Smooth muscle cell (in vitro differentiated cells): ENCODE measurements around the gene PSME2. TPM values are rescaled to one million over a fixed set of nuclear protein-coding genes. Genes with fewer than 3 reads are reported as not detected.

ENCODE experiments used
- DNase-seq: peaks from one replicate; lab custom pipeline; 2025; ENCODE audit not compliant: unreplicated experiment; lab: John Stamatoyannopoulos, UW
- H2AFZ ChIP-seq: fragments of 200-600 bp; sonication (generic); 2 replicates; pipeline ENCODE4 v1.6.0; 2016; ENCODE audit warnings: antibody characterized with exemption, low read depth, mild to moderate bottlenecking
- H3F3A ChIP-seq: fragments of 200-600 bp; sonication (generic); 2 replicates; pipeline ENCODE4 v1.6.0; 2017; ENCODE audit warnings: antibody characterized with exemption, low read depth
- H3K27ac ChIP-seq: fragments of 200-600 bp; sonication (generic); 2 replicates; pipeline ENCODE4 v1.5.1; 2016; ENCODE audit warnings: low read depth, mild to moderate bottlenecking
- H3K27me3 ChIP-seq: fragments of 200-600 bp; sonication (generic); 2 replicates; pipeline ENCODE4 v1.6.1; 2016; ENCODE audit warnings: low read depth, mild to moderate bottlenecking
- H3K36me3 ChIP-seq: fragments of 200-600 bp; sonication (generic); 2 replicates; pipeline ENCODE4 v1.5.1; 2016; ENCODE audit warnings: low read depth
- H3K4me1 ChIP-seq: fragments of 200-600 bp; sonication (generic); 2 replicates; pipeline ENCODE4 v1.5.1; 2016; ENCODE audit warnings: low read depth
- H3K4me2 ChIP-seq: fragments of 200-600 bp; sonication (generic); 2 replicates; pipeline ENCODE4 v1.6.0; 2016; ENCODE audit warnings: mild to moderate bottlenecking
- H3K4me3 ChIP-seq: fragments of 200-600 bp; sonication (generic); 2 replicates; pipeline ENCODE4 v1.5.1; 2016; ENCODE audit warnings: mild to moderate bottlenecking
- H3K79me2 ChIP-seq: fragments of 200-600 bp; sonication (generic); 2 replicates; pipeline ENCODE4 v1.6.0; 2016; ENCODE audit warnings: low read depth, mild to moderate bottlenecking
- H3K9ac ChIP-seq: fragments of 200-600 bp; sonication (generic); 2 replicates; pipeline ENCODE4 v1.6.0; 2016; ENCODE audit warnings: low read depth
- H3K9me3 ChIP-seq: fragments of 200-600 bp; sonication (generic); replicated peaks from 2 replicates; pipeline ENCODE4 v1.5.1; 2016; ENCODE audit warnings: low read depth
- H4K20me1 ChIP-seq: fragments of 200-600 bp; sonication (generic); 2 replicates; pipeline ENCODE4 v1.6.0; 2016; ENCODE audit warnings: low read depth
- CTCF ChIP-seq: fragments of 200-600 bp; sonication (generic); IDR thresholded peaks from 2 replicates; pipeline ENCODE4 v1.5.1; 2017; ENCODE audit warnings: borderline replicate concordance, mild to moderate bottlenecking, antibody characterized with exemption; ENCODE audit not compliant: insufficient read depth, poor library complexity, severe bottlenecking
- WGBS: methylation state at CpG from one replicate; pipeline ENCODE4 v1.1.7; 2016; ENCODE audit warnings: low lambda C conversion rate; 5-methylcytosine and 5-hydroxymethylcytosine counted together
- microRNA-seq: library from miRNA; unstranded; fragments of <30 nt; microRNA quantifications from one replicate; pipeline ENCODE4, GENCODE V29; 2016; ENCODE audit warnings: borderline number of aligned reads
- polyA plus RNA-seq: library from polyadenylated mRNA; unstranded; fragments of >200 nt; fragmentation: Nextera tagmentation; extraction: Ambion mirVana; gene quantifications from 2 replicates; pipeline ENCODE4 v1.2.1, GENCODE V29; 2016
- small RNA-seq: library from RNA; depleted of rRNA; stranded (forward); fragments of <200 nt; gene quantifications from one replicate; pipeline ENCODE3, GENCODE V24; 2014
- total RNA-seq: library from RNA; depleted of rRNA; stranded (reverse); fragments of >200 nt; gene quantifications from 2 replicates; pipeline ENCODE4 v1.2.3, GENCODE V29; 2014

The PSME2 gene
- total and polyA plus RNA-seq, 2 experiments from 2014 or later = 40.7 to 164 TPM

- H3K27ac ChIP-seq = peak within 1 kb of the TSS; percentile 73
- H3K4me2 ChIP-seq = peak within 1 kb of the TSS; percentile 92
- TF ChIP-seq CTCF = peak; percentile 4
- WGBS = under 1% methylated on average over 42 of the region's 68 CpGs
- H3K79me2 ChIP-seq = peaks cover 15% of the 10 kb centered on the region
- no peaks in the 10 kb centered on the region for H4K20me1 ChIP-seq
- peak within 1 kb of the TSS; percentile 75 for H3K9ac ChIP-seq
- no peaks in the 10 kb centered on the region for H3K27me3 ChIP-seq
- H3K4me3 ChIP-seq = peak within 1 kb of the TSS; percentile 91
- peak; percentile 86 for DNase-seq
- peak within 1 kb of the TSS; percentile 42 for H2AFZ ChIP-seq
- no peaks in the 10 kb centered on the region for H3F3A ChIP-seq
- no peaks in the 10 kb centered on the region for H3K9me3 ChIP-seq
- H3K4me1 ChIP-seq = peaks cover 9% of the 10 kb centered on the region
- H3K36me3 ChIP-seq = no peaks in the 10 kb centered on the region
Measured at GRCh38 chr14:24093901-24094840, 52.2 kb downstream of the PSME2 start, which contains the start of gene PCK2. PCK2 (plus strand) TSS chr14:24094311; CDS start chr14:24094406, 95 bp downstream.

Small RNA genes within 50 kb of the gene (microRNA-seq; reads per million reads assigned to microRNA genes)
- not detected for gene MIR7703

Small RNA genes within 50 kb of the gene (small RNA-seq; reads per million reads assigned to genes)
- 0.11 reads per million for gene AL136295.4
- gene IPO4 = 0.42 reads per million, percentile 13 among the genes with 10 or more reads in this experiment
- 0.82 reads per million, percentile 26 among the genes with 10 or more reads in this experiment for gene IRF9
- gene RNA5SP383 = 0.21 reads per million

Other genes with a start within 250 kb of the PSME2 start
Only the 30 nearest of the 31 such genes appear.
- 16.7 and 33.1 TPM in 2 replicates for gene DHRS4, start 192.8 kb downstream of the PSME2 start, total RNA-seq
- 30.9 and 37.4 TPM in 2 replicates for gene DHRS4, start 192.8 kb downstream of the PSME2 start, polyA plus RNA-seq
- gene DHRS4L2, start 157.7 kb downstream of the PSME2 start, total RNA-seq = 8.2 and 10.6 TPM in 2 replicates
- gene DHRS4L2, start 157.7 kb downstream of the PSME2 start, polyA plus RNA-seq = 21.5 and 26.0 TPM in 2 replicates
- 0.04 TPM in 1 of 2 replicates, not detected in the other for gene CARMIL3, start 94.6 kb downstream of the PSME2 start, total RNA-seq
- gene CARMIL3, start 94.6 kb downstream of the PSME2 start, polyA plus RNA-seq = 0.11 TPM in 1 of 2 replicates, not detected in the other
- not detected in 2 replicates for gene CPNE6, start 75.0 kb downstream of the PSME2 start, total RNA-seq
- gene CPNE6, start 75.0 kb downstream of the PSME2 start, polyA plus RNA-seq = not detected in 2 replicates
- 21.5 and 25.6 TPM in 2 replicates for gene PCK2, start 52.3 kb downstream of the PSME2 start, total RNA-seq
- 40.4 and 46.1 TPM in 2 replicates for gene PCK2, start 52.3 kb downstream of the PSME2 start, polyA plus RNA-seq
- 43.6 and 46.1 TPM in 2 replicates for gene DCAF11, start 31.8 kb downstream of the PSME2 start, total RNA-seq
- gene DCAF11, start 31.8 kb downstream of the PSME2 start, polyA plus RNA-seq = 31.8 and 39.3 TPM in 2 replicates
- 0.18 and 1.9 TPM in 2 replicates for gene NRL, start 31.7 kb downstream of the PSME2 start, total RNA-seq
- 1.3 and 2.6 TPM in 2 replicates for gene NRL, start 31.7 kb downstream of the PSME2 start, polyA plus RNA-seq
- 2.7 TPM in 1 of 2 replicates, not detected in the other for gene FITM1, start 16.0 kb downstream of the PSME2 start, total RNA-seq
- gene FITM1, start 16.0 kb downstream of the PSME2 start, polyA plus RNA-seq = 0.31 and 1.1 TPM in 2 replicates
- 41.4 and 49.4 TPM in 2 replicates for gene PSME1, start 10.4 kb downstream of the PSME2 start, total RNA-seq
- gene PSME1, start 10.4 kb downstream of the PSME2 start, polyA plus RNA-seq = 94.1 and 114 TPM in 2 replicates
- 6.3 and 13.0 TPM in 2 replicates for gene EMC9, start 5.0 kb downstream of the PSME2 start, total RNA-seq
- gene EMC9, start 5.0 kb downstream of the PSME2 start, polyA plus RNA-seq = 11.9 and 16.9 TPM in 2 replicates
- gene RNF31, start 888 bp upstream of the PSME2 start, total RNA-seq = 39.3 and 74.8 TPM in 2 replicates
- gene RNF31, start 888 bp upstream of the PSME2 start, polyA plus RNA-seq = 23.3 and 25.4 TPM in 2 replicates
- gene IRF9, start 14.7 kb upstream of the PSME2 start, total RNA-seq = 38.2 and 42.7 TPM in 2 replicates
- 42.0 and 58.3 TPM in 2 replicates for gene IRF9, start 14.7 kb upstream of the PSME2 start, polyA plus RNA-seq
- gene REC8, start 25.5 kb upstream of the PSME2 start, total RNA-seq = 5.7 and 9.3 TPM in 2 replicates
- gene REC8, start 25.5 kb upstream of the PSME2 start, polyA plus RNA-seq = 16.8 and 26.7 TPM in 2 replicates
- gene IPO4, start 42.2 kb upstream of the PSME2 start, total RNA-seq = 14.7 and 82.6 TPM in 2 replicates
- 20.5 and 26.6 TPM in 2 replicates for gene IPO4, start 42.2 kb upstream of the PSME2 start, polyA plus RNA-seq
- 66.6 and 72.1 TPM in 2 replicates for gene TM9SF1, start 48.8 kb upstream of the PSME2 start, total RNA-seq
- 86.5 and 95.8 TPM in 2 replicates for gene TM9SF1, start 48.8 kb upstream of the PSME2 start, polyA plus RNA-seq
- 0.85 TPM in 1 of 2 replicates, not detected in the other for gene TSSK4, start 59.1 kb upstream of the PSME2 start, total RNA-seq
- 0.89 and 1.3 TPM in 2 replicates for gene TSSK4, start 59.1 kb upstream of the PSME2 start, polyA plus RNA-seq
- gene CHMP4A, start 66.9 kb upstream of the PSME2 start, total RNA-seq = 29.7 and 32.5 TPM in 2 replicates
- gene CHMP4A, start 66.9 kb upstream of the PSME2 start, polyA plus RNA-seq = 46.8 and 63.9 TPM in 2 replicates
- 31.0 and 33.0 TPM in 2 replicates for gene MDP1, start 69.5 kb upstream of the PSME2 start, total RNA-seq
- 36.8 and 42.3 TPM in 2 replicates for gene MDP1, start 69.5 kb upstream of the PSME2 start, polyA plus RNA-seq
- gene NEDD8, start 85.8 kb upstream of the PSME2 start, total RNA-seq = 209 and 211 TPM in 2 replicates
- 375 and 432 TPM in 2 replicates for gene NEDD8, start 85.8 kb upstream of the PSME2 start, polyA plus RNA-seq
- 38.8 and 65.0 TPM in 2 replicates for gene GMPR2, start 86.3 kb upstream of the PSME2 start, total RNA-seq
- gene GMPR2, start 86.3 kb upstream of the PSME2 start, polyA plus RNA-seq = 43.4 and 55.9 TPM in 2 replicates
- 27.9 and 38.8 TPM in 2 replicates for gene TINF2, start 96.0 kb upstream of the PSME2 start, total RNA-seq
- gene TINF2, start 96.0 kb upstream of the PSME2 start, polyA plus RNA-seq = 43.6 and 52.5 TPM in 2 replicates
- 4.1 and 13.6 TPM in 2 replicates for gene TGM1, start 116.6 kb upstream of the PSME2 start, total RNA-seq
- 1.6 and 7.7 TPM in 2 replicates for gene TGM1, start 116.6 kb upstream of the PSME2 start, polyA plus RNA-seq
- gene RABGGTA, start 125.0 kb upstream of the PSME2 start, total RNA-seq = 15.4 and 18.5 TPM in 2 replicates
- gene RABGGTA, start 125.0 kb upstream of the PSME2 start, polyA plus RNA-seq = 33.4 and 38.2 TPM in 2 replicates
- gene DHRS1, start 153.2 kb upstream of the PSME2 start, total RNA-seq = 22.5 and 23.3 TPM in 2 replicates
- gene DHRS1, start 153.2 kb upstream of the PSME2 start, polyA plus RNA-seq = 25.2 and 27.4 TPM in 2 replicates
- 9.3 and 11.2 TPM in 2 replicates for gene NOP9, start 153.2 kb upstream of the PSME2 start, total RNA-seq
- 2.7 and 3.3 TPM in 2 replicates for gene NOP9, start 153.2 kb upstream of the PSME2 start, polyA plus RNA-seq
- gene CIDEB, start 161.4 kb upstream of the PSME2 start, total RNA-seq = not detected in 2 replicates
- gene CIDEB, start 161.4 kb upstream of the PSME2 start, polyA plus RNA-seq = 0.58 TPM in 1 of 2 replicates, not detected in the other
- 2.8 and 6.9 TPM in 2 replicates for gene LTB4R2, start 163.5 kb upstream of the PSME2 start, total RNA-seq
- 0.70 and 2.4 TPM in 2 replicates for gene LTB4R2, start 163.5 kb upstream of the PSME2 start, polyA plus RNA-seq
- 2.7 and 2.8 TPM in 2 replicates for gene LTB4R, start 164.9 kb upstream of the PSME2 start, total RNA-seq
- gene LTB4R, start 164.9 kb upstream of the PSME2 start, polyA plus RNA-seq = 1.6 and 3.2 TPM in 2 replicates
- gene ADCY4, start 188.5 kb upstream of the PSME2 start, total RNA-seq = 0.13 and 0.45 TPM in 2 replicates
- 0.66 TPM in 1 of 2 replicates, not detected in the other for gene ADCY4, start 188.5 kb upstream of the PSME2 start, polyA plus RNA-seq
- 1.3 and 1.6 TPM in 2 replicates for gene RIPK3, start 193.4 kb upstream of the PSME2 start, total RNA-seq
- 1.2 TPM in 1 of 2 replicates, not detected in the other for gene RIPK3, start 193.4 kb upstream of the PSME2 start, polyA plus RNA-seq